GM23338 (cell line): Measurements from ENCODE around the gene TRAF3. TPM values are rescaled to one million over a fixed set of nuclear protein-coding genes. Genes with fewer than 3 reads are reported as not detected.

ENCODE experiments used
- ATAC-seq: fragments of 200-7000 bp; cut with Tn5 transposase; 3 replicates; pipeline ENCODE4 v1.9.1; 2020
- DNase-seq: peaks from one replicate; pipeline ENCODE4 v3.0.0-alpha.2; 2015; ENCODE audit warnings: low spot score
- H2AFZ ChIP-seq: fragments of 200-600 bp; sonication (generic); 2 replicates; pipeline ENCODE4 v1.8.0; 2016; ENCODE audit warnings: antibody characterized with exemption, mild to moderate bottlenecking, moderate library complexity
- H3F3A ChIP-seq: fragments of 200-600 bp; sonication (generic); replicated peaks from 2 replicates; pipeline ENCODE4 v1.8.0; 2017; ENCODE audit warnings: antibody characterized with exemption, mixed run types, low read depth
- H3K27ac ChIP-seq: fragments of 200-600 bp; sonication (generic); 2 replicates; pipeline ENCODE4 v1.6.1; 2016; ENCODE audit warnings: low read depth
- H3K27me3 ChIP-seq: fragments of 200-600 bp; sonication (generic); 2 replicates; pipeline ENCODE4 v1.8.0; 2016; ENCODE audit warnings: mild to moderate bottlenecking, mixed run types, moderate library complexity; ENCODE audit not compliant: insufficient read depth
- H3K36me3 ChIP-seq: fragments of 200-600 bp; sonication (generic); 2 replicates; pipeline ENCODE4 v1.8.0; 2016; ENCODE audit warnings: mild to moderate bottlenecking; ENCODE audit not compliant: insufficient read depth
- H3K4me1 ChIP-seq: fragments of 200-600 bp; sonication (generic); 2 replicates; pipeline ENCODE4 v1.8.0; 2016; ENCODE audit warnings: mild to moderate bottlenecking, moderate library complexity; ENCODE audit not compliant: insufficient read depth
- H3K4me2 ChIP-seq: fragments of 200-600 bp; sonication (generic); 2 replicates; pipeline ENCODE4 v1.7.1; 2017; ENCODE audit warnings: mixed run types
- H3K4me3 ChIP-seq: fragments of 200-600 bp; sonication (generic); 2 replicates; pipeline ENCODE4 v1.6.1; 2016; ENCODE audit warnings: mixed run types
- H3K79me2 ChIP-seq: fragments of 200-600 bp; sonication (generic); replicated peaks from 2 replicates; pipeline ENCODE4 v1.8.0; 2017; ENCODE audit warnings: mild to moderate bottlenecking; ENCODE audit not compliant: insufficient read depth
- H3K9me2 ChIP-seq: fragments of 200-600 bp; sonication (generic); 2 replicates; pipeline ENCODE4 v1.8.0; 2017; ENCODE audit not compliant: insufficient read depth
- H4K20me1 ChIP-seq: fragments of 200-600 bp; sonication (generic); replicated peaks from 2 replicates; pipeline ENCODE4 v1.8.0; 2017; ENCODE audit warnings: mild to moderate bottlenecking; ENCODE audit not compliant: insufficient read depth
- H3K27ac Mint-ChIP-seq: 2 replicates; pipeline ENCODE4 v1.8.0; 2020; ENCODE audit warnings: inconsistent platforms, mild to moderate bottlenecking, moderate library complexity, mixed read lengths
- H3K27me3 Mint-ChIP-seq: 3 replicates; pipeline ENCODE4 v1.8.0; 2022; ENCODE audit warnings: low read depth, mild to moderate bottlenecking, moderate library complexity, mixed read lengths, inconsistent platforms; ENCODE audit not compliant: insufficient read depth, poor library complexity
- H3K36me3 Mint-ChIP-seq: 3 replicates; pipeline ENCODE4 v1.8.0; 2021; ENCODE audit warnings: low read depth, mild to moderate bottlenecking, inconsistent platforms, moderate library complexity, mixed read lengths
- H3K4me1 Mint-ChIP-seq: 3 replicates; pipeline ENCODE4 v1.8.0; 2020; ENCODE audit warnings: mild to moderate bottlenecking, inconsistent platforms, mixed read lengths
- H3K4me3 Mint-ChIP-seq: 3 replicates; pipeline ENCODE4 v1.8.0; 2021; ENCODE audit warnings: moderate library complexity, mild to moderate bottlenecking, inconsistent platforms, mixed read lengths
- H3K9me3 Mint-ChIP-seq: 3 replicates; pipeline ENCODE4 v1.8.0; 2020; ENCODE audit warnings: moderate library complexity, mild to moderate bottlenecking, inconsistent platforms, mixed read lengths
- CREB1 ChIP-seq: fragments of 250-450 bp; sonication (Bioruptor Pico); IDR thresholded peaks from 2 replicates; pipeline ENCODE4 v1.5.0; 2020; ENCODE audit warnings: low read depth, mild to moderate bottlenecking, moderate library complexity
- EZH2 ChIP-seq: fragments of 200-600 bp; sonication (generic); IDR thresholded peaks from one replicate; pipeline ENCODE4 v1.8.0; 2017; ENCODE audit warnings: antibody characterized with exemption, mild to moderate bottlenecking, low read depth; ENCODE audit not compliant: unreplicated experiment
- EZH2phosphoT487 ChIP-seq: fragments of 200-600 bp; sonication (generic); IDR thresholded peaks from one replicate; pipeline ENCODE4 v1.8.1; 2018; ENCODE audit warnings: antibody characterized with exemption; ENCODE audit not compliant: unreplicated experiment
- JUNB ChIP-seq: IDR thresholded peaks from one replicate; pipeline ENCODE4 v1.6.1; 2016; ENCODE audit warnings: antibody characterized with exemption; ENCODE audit not compliant: unreplicated experiment
- NANOG ChIP-seq: IDR thresholded peaks from 2 replicates; pipeline ENCODE4 v1.6.1; 2016; ENCODE audit warnings: antibody characterized with exemption, borderline replicate concordance
- POLR2AphosphoS5 ChIP-seq: IDR thresholded peaks from 2 replicates; pipeline ENCODE4 v1.6.1; 2016; ENCODE audit warnings: antibody characterized with exemption, low read depth
- STAT1 ChIP-seq: IDR thresholded peaks from one replicate; pipeline ENCODE4 v1.6.1; 2016; ENCODE audit warnings: antibody characterized with exemption; ENCODE audit not compliant: unreplicated experiment
- ZNF114 ChIP-seq: fragments of 250-450 bp; sonication (Bioruptor Pico); IDR thresholded peaks from 2 replicates; pipeline ENCODE4 v1.5.0; 2020; ENCODE audit warnings: mild to moderate bottlenecking, moderate library complexity
- ZNF331 ChIP-seq: fragments of 250-450 bp; sonication (Bioruptor Pico); IDR thresholded peaks from 2 replicates; pipeline ENCODE4 v1.5.0; 2020; ENCODE audit warnings: low read depth, mild to moderate bottlenecking, moderate library complexity
- polyA plus RNA-seq: library from polyadenylated mRNA; unstranded; fragments of >200 nt; fragmentation: Nextera tagmentation; extraction: Ambion mirVana; gene quantifications from 2 replicates; pipeline ENCODE4 v1.2.1, GENCODE V29; 2016
- total RNA-seq: library from RNA; depleted of rRNA; stranded (reverse); fragments of >200 nt; shearing (Covaris generic); gene quantifications from 2 replicates; pipeline ENCODE4 v1.2.3, GENCODE V29; 2014
- TF ChIP-seq, protein P1 (sequence below): IDR thresholded peaks from one replicate; pipeline ENCODE4 v1.6.1; 2018; ENCODE audit warnings: antibody characterized with exemption; ENCODE audit not compliant: unreplicated experiment
- TF ChIP-seq, protein P2 (sequence below), 2 experiments: fragments of 200-600 bp in 1 of 2; sonication (generic) in 1 of 2; conservative IDR thresholded peaks; 2 replicates each; pipeline versions ENCODE4 v1.5.1 to v1.6.1; 2016 to 2017; ENCODE audit warnings: antibody characterized with exemption in 2 of 2, low read depth in 2 of 2, mild to moderate bottlenecking in 2 of 2, moderate library complexity in 1 of 2
- TF ChIP-seq, protein P3 (sequence below): IDR thresholded peaks from 2 replicates; pipeline ENCODE4 v1.6.1; 2016; ENCODE audit warnings: antibody characterized with exemption

TRAF3 gene
- total and polyA plus RNA-seq, 2 experiments from 2014 or later, result 3.7 to 9.3 TPM

DNA sequence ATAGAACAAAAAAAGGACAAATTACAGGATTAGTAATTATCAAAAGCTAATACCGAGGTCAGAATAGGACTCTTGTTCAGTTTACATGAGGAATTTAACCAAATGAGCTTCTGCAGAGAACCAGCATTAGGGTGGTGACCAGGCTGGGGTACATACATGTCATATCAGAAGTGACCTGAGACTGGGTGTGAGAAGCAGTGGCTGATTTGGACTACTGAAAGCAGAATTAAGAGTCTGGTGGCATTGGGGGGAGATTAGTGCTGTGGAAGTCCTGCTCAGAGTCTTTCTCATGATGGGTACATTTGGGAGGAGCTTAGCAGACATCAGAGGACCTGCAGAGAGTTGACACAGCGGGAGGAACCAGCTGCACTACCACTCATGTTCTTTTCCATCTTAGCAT, 21.7 kb downstream of the TRAF3 start (continued):
- TF ChIP-seq, protein P1, sequence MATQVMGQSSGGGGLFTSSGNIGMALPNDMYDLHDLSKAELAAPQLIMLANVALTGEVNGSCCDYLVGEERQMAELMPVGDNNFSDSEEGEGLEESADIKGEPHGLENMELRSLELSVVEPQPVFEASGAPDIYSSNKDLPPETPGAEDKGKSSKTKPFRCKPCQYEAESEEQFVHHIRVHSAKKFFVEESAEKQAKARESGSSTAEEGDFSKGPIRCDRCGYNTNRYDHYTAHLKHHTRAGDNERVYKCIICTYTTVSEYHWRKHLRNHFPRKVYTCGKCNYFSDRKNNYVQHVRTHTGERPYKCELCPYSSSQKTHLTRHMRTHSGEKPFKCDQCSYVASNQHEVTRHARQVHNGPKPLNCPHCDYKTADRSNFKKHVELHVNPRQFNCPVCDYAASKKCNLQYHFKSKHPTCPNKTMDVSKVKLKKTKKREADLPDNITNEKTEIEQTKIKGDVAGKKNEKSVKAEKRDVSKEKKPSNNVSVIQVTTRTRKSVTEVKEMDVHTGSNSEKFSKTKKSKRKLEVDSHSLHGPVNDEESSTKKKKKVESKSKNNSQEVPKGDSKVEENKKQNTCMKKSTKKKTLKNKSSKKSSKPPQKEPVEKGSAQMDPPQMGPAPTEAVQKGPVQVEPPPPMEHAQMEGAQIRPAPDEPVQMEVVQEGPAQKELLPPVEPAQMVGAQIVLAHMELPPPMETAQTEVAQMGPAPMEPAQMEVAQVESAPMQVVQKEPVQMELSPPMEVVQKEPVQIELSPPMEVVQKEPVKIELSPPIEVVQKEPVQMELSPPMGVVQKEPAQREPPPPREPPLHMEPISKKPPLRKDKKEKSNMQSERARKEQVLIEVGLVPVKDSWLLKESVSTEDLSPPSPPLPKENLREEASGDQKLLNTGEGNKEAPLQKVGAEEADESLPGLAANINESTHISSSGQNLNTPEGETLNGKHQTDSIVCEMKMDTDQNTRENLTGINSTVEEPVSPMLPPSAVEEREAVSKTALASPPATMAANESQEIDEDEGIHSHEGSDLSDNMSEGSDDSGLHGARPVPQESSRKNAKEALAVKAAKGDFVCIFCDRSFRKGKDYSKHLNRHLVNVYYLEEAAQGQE, result no peak
- TF ChIP-seq ZNF331 (CRISPR knock-in tag) (no peak), CREB1 (no peak), POLR2AphosphoS5 (no peak), ZNF114 (CRISPR knock-in tag) (no peak), STAT1 (no peak), JUNB (no peak), NANOG (no peak)
- TF ChIP-seq, protein P2, sequence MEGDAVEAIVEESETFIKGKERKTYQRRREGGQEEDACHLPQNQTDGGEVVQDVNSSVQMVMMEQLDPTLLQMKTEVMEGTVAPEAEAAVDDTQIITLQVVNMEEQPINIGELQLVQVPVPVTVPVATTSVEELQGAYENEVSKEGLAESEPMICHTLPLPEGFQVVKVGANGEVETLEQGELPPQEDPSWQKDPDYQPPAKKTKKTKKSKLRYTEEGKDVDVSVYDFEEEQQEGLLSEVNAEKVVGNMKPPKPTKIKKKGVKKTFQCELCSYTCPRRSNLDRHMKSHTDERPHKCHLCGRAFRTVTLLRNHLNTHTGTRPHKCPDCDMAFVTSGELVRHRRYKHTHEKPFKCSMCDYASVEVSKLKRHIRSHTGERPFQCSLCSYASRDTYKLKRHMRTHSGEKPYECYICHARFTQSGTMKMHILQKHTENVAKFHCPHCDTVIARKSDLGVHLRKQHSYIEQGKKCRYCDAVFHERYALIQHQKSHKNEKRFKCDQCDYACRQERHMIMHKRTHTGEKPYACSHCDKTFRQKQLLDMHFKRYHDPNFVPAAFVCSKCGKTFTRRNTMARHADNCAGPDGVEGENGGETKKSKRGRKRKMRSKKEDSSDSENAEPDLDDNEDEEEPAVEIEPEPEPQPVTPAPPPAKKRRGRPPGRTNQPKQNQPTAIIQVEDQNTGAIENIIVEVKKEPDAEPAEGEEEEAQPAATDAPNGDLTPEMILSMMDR (conservative IDR thresholded peaks at IDR 0.05; ENCODE audit: low read depth in 2 of 2), result no peak
- TF ChIP-seq, protein P3, sequence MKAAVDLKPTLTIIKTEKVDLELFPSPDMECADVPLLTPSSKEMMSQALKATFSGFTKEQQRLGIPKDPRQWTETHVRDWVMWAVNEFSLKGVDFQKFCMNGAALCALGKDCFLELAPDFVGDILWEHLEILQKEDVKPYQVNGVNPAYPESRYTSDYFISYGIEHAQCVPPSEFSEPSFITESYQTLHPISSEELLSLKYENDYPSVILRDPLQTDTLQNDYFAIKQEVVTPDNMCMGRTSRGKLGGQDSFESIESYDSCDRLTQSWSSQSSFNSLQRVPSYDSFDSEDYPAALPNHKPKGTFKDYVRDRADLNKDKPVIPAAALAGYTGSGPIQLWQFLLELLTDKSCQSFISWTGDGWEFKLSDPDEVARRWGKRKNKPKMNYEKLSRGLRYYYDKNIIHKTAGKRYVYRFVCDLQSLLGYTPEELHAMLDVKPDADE, result no peak

DNA sequence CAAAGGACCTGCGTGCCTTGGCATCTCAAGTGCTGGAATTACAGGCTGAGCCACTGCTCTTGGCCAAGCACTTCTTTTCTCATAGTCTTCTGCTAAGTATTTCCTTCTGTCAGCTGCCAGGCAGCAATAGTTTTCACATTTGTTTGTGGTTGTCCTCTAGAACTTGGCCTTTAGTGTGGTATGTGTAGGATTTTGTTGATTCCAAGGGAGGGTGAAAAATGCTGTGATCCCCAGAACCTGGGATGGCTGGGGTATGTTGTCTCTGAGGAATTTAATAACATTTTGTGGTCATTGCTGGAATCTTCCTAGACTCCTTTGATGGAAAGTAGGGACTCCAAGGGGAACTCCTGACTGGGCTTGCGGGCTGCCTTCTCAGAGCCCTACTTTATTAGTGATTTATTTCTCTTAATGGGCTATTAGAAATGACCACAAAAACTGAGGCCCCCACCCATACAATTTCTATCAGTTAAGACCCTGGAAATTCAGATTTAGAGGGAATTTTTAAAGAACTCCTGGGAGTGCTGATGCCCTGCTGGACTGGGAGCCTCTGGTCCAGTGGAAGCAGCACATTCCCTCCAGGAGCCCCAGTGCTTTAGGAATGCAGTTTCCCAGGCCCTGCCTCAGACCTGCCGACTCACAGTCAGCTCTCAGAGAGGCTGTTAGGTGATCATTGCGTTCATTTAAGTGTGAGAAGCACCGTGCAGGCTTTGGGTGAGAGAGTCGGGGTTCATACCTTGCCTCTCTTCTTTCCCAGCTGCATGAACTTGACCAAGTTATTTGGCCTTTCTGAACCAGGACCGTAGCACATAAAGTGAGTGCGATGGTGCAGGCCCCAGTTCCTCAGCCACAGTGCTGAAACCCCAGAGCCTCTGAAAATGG, 22.7 kb downstream of the TRAF3 start:
- Histone ChIP-seq H3K27me3 (no peaks in the 10 kb centered on the region), H3K27ac (peak overlapping the region; percentile 26; the same call in 1 of the 2 replicates), H2AFZ (no peak overlapping the region), H4K20me1 (no peaks in the 10 kb centered on the region; the same call in 1 of the 2 replicates), H3K79me2 (peaks cover 18% of the 10 kb centered on the region), H3K4me1 (no peaks in the 10 kb centered on the region), H3F3A (no peaks in the 10 kb centered on the region), H3K36me3 (no peaks in the 10 kb centered on the region), H3K4me3 (no peak overlapping the region), H3K9me2 (no peaks in the 10 kb centered on the region), H3K4me2 (no peak overlapping the region)
- H3K9me3 Mint-ChIP-seq, result no peaks in the 10 kb centered on the region
- peaks cover 3% of the 10 kb centered on the region for H3K27me3 Mint-ChIP-seq
- no peaks in the 10 kb centered on the region; the same call in 1 of the 3 replicates for H3K36me3 Mint-ChIP-seq
- H3K4me1 Mint-ChIP-seq, result peaks cover 7% of the 10 kb centered on the region
- ATAC-seq, result no peak
- DNase-seq, result no peak
- H3K4me3 Mint-ChIP-seq, result no peak overlapping the region
- H3K27ac Mint-ChIP-seq, result no peak overlapping the region
- TF ChIP-seq, protein P2 (conservative IDR thresholded peaks at IDR 0.05; ENCODE audit: low read depth in 2 of 2), result no peak
- TF ChIP-seq, protein P1, result no peak
- TF ChIP-seq EZH2 (no peak), NANOG (no peak), JUNB (no peak), ZNF331 (CRISPR knock-in tag) (no peak), ZNF114 (CRISPR knock-in tag) (no peak), EZH2phosphoT487 (no peak)
